ENCODE results near the gene KPNA1.
"Not testable (repeated sequence)": the region's sequence is repeated elsewhere in the genome, so short reads cannot be mapped to it uniquely, and the experiment has no call there.

The KPNA1 gene

GRCh38 chr3:122469659-122470058 lies 45.1 kb downstream of the KPNA1 start:
- no peak for DNase-seq

GRCh38 chr3:122468896-122469533 lies 45.7 kb downstream of the KPNA1 start:
- DNase-seq = no peak

- no peak for DNase-seq
Measured at GRCh38 chr3:122466701-122467240, 48.0 kb downstream of the KPNA1 start.

GRCh38 chr3:122464659-122465058 lies 50.1 kb downstream of the KPNA1 start:
- DNase-seq = no peak

- DNase-seq = no peak
Measured at GRCh38 chr3:122462406-122462805, 52.3 kb downstream of the KPNA1 start.

- DNase-seq = no peak
Measured at GRCh38 chr3:122461806-122462205, 52.9 kb downstream of the KPNA1 start.

- DNase-seq = no peak
Measured at GRCh38 chr3:122458992-122459391, 55.7 kb downstream of the KPNA1 start.

- no peak for DNase-seq
Measured at GRCh38 chr3:122457706-122458105, 57.0 kb downstream of the KPNA1 start.

- no peak for DNase-seq
Measured at GRCh38 chr3:122456074-122456473, 58.7 kb downstream of the KPNA1 start.

GRCh38 chr3:122451371-122451770 lies 63.4 kb downstream of the KPNA1 start:
- no peak for DNase-seq

GRCh38 chr3:122448218-122448617 lies 66.5 kb downstream of the KPNA1 start:
- DNase-seq = not testable (repeated sequence)

- DNase-seq = not testable (repeated sequence)
Measured at GRCh38 chr3:122444491-122444887, 70.2 kb downstream of the KPNA1 start.

GRCh38 chr3:122443762-122444490 lies 70.8 kb downstream of the KPNA1 start:
- not testable (repeated sequence) for DNase-seq

- no peak for DNase-seq
Measured at GRCh38 chr3:122443090-122443489, 71.6 kb downstream of the KPNA1 start.

- DNase-seq = no peak
Measured at GRCh38 chr3:122435950-122436349, 78.8 kb downstream of the KPNA1 start.

- DNase-seq = no peak
Measured at GRCh38 chr3:122430371-122430770, 84.4 kb downstream of the KPNA1 start.

GRCh38 chr3:122427857-122428471 lies 86.8 kb downstream of the KPNA1 start:
- DNase-seq = no peak

GRCh38 chr3:122421836-122422235 lies 92.9 kb downstream of the KPNA1 start:
- no peak for DNase-seq

GRCh38 chr3:122421101-122421500 lies 93.6 kb downstream of the KPNA1 start:
- DNase-seq = no peak

- no peak for DNase-seq
Measured at GRCh38 chr3:122416966-122417365, 97.8 kb downstream of the KPNA1 start.

- DNase-seq = no peak
Measured at GRCh38 chr3:122415762-122416654, 98.7 kb downstream of the KPNA1 start, which contains the start of gene WDR5B. Gene WDR5B, minus strand, starts transcription at chr3:122416062. Its CDS starts 534 bp downstream, at chr3:122415528.

GRCh38 chr3:122415104-122415744 lies 99.5 kb downstream of the KPNA1 start:
- DNase-seq = no peak

All from kidney glomerular epithelial cell (primary cell).